GM19328 (cell line): ENCODE data around the gene SLC25A26.
A peak's percentile ranks its signal among the peaks of the same experiment; 100 is the strongest.

Experiments
- ATAC-seq: cut with Tn5 transposase; IDR thresholded peaks from one replicate; pipeline ENCODE4 v1.9.1; 2021; ENCODE audit warnings: mild to moderate bottlenecking, moderate library complexity; ENCODE audit not compliant: unreplicated experiment

SLC25A26 gene

DNA sequence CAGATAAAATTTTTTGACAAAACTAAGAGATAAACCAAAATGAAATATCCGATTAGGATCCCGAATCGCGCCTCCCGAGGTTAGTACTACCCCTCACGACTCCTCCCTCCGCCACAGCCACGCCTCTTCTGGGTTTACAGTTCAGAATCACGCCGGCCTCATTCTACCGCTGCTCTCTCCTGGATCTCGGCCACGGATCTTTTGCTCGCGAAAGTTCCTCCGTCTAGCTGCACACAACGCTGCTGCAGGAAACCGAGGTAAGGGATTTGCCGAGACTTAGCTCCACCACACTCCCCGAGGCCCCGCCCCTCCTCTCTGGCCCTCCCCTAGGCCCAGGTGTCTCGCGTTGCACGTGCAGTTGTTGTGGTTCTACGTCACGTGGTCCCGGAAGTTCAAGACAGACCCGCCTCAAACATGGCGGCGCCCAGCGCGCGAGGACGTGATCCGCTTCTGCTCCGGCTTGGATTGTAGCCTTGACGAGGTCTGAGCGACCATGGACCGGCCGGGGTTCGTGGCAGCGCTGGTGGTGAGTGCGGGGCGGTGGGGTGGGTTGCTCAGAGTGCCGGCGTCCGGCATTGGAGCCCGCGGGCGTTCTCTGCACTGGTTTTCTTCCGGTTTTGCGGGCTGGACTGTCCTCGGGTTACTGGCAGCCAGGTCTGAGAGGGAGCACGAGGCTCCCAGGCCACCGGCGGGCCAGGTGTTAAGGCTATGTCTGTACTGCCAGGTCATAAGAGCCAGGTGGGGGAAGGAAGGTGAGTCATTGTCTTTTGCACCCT, at the start of gene SLC25A26:
SLC25A26 (plus strand) TSS at position 400 of the 776 bp plus-strand sequence; CDS start at position 494, 94 bp downstream.
- ATAC-seq: peak; percentile 99

DNA sequence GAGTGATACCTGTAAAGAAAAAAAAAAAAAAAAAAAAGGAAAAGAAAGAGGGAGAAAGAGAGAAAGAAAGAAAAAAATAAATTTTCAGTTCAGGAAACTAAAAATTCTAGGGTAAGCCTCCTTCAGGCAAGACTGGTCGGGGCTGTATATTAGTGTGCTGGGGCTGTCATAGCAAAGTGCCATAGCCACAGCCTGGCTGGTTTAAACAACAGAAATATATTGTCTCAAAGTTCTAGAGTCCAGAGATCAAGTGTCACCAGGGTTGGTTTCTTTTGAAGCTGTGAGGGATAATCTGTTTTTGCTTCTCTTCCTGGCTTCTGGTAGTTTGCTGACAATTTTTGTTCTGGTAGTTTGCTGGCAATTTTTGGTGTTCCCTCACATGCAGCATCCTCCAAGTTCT, 48.4 kb upstream of the SLC25A26 start:
- no peak for ATAC-seq

DNA sequence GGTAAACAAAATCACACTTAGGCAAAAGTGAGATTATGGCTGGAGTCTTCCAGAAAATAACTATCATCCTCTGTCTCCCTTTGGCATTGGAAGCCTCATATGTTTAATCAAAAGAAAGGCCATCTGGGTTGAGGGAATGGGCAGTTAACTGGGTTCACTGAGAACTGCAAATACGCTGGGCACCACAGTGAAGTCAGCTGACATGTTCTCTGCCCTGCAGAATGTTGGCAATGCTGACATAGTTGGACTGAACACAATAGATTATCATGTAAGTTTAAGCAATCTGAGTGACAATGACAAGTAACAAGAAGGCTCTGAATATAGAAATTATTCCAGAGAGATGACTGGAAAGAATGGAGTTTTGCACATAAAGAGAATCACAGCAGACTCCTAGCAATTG, 43.8 kb upstream of the SLC25A26 start:
- ATAC-seq: no peak

GRCh38 chr3:66178206-66178605, 42.6 kb upstream of the SLC25A26 start:
- no peak for ATAC-seq

DNA sequence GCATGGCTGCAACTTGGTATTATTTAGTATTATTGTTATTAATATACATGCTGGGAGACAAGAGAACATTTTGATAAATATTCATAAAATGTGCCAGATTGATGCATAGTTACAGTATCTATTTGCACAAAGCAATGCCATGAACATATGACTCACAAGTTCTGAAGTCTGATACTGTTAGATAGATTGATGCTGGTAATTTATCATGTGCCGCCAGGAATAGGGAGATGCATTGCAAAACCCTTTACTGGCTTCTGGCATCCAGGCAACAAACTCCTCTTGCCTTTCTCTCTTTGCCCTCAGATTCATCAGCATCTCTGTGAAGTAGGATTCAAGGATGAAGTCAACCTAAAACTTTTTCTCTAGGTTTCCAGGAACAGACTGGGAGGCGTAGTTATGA, 41.0 kb upstream of the SLC25A26 start:
- no peak for ATAC-seq

- ATAC-seq: no peak
Measured at GRCh38 chr3:66181764-66182163, 39.0 kb upstream of the SLC25A26 start.

- no peak for ATAC-seq
Measured at GRCh38 chr3:66182246-66182645, 38.6 kb upstream of the SLC25A26 start.

- no peak for ATAC-seq
Measured at GRCh38 chr3:66186545-66186944, 34.3 kb upstream of the SLC25A26 start.

GRCh38 chr3:66195347-66195783, 25.4 kb upstream of the SLC25A26 start:
- no peak for ATAC-seq

- no peak for ATAC-seq
Measured at GRCh38 chr3:66196633-66197032, 24.2 kb upstream of the SLC25A26 start.

GRCh38 chr3:66198437-66199088, 22.2 kb upstream of the SLC25A26 start:
- ATAC-seq: no peak

- ATAC-seq: no peak
Measured at GRCh38 chr3:66199089-66199473, 21.7 kb upstream of the SLC25A26 start.

- ATAC-seq: no peak
Measured at GRCh38 chr3:66200147-66200546, 20.7 kb upstream of the SLC25A26 start.

DNA sequence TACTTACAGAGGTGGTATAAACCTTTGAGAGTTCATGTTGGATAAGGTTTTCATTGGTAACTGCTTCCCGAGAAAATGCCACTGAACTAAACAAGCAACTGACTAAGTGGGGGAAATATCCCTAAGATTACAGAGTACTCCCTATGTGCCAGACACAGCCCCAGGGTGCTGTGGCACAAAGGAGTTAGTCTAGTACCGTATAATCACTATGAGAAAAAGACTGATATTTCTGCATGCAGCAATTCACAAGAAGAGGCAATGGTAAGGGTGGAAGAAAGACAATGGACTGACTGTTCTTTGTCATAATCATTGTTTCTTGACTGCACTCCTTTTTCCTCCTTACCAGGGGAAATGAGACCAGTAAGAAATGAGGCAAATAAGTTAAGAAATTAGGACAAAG, 20.0 kb upstream of the SLC25A26 start:
- no peak for ATAC-seq

DNA sequence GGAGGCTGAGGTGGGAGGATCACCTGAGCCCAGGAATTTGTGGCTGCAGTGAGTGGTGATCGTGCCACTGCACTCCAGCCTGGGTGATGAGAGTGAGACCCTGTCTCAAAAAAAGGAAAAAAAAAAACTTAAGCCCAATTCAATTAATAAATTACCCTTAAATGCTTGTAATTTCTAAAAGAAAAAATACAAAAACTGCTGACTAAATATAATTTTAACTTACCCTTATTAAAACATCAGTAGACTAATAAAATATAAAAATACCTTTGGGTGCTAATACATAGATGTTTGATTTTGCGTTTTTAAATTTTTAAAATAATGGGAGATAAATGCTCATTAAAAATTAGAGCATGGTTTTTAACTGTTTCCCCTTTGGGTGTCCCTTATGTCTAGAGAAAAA, 17.5 kb upstream of the SLC25A26 start:
- ATAC-seq: no peak

DNA sequence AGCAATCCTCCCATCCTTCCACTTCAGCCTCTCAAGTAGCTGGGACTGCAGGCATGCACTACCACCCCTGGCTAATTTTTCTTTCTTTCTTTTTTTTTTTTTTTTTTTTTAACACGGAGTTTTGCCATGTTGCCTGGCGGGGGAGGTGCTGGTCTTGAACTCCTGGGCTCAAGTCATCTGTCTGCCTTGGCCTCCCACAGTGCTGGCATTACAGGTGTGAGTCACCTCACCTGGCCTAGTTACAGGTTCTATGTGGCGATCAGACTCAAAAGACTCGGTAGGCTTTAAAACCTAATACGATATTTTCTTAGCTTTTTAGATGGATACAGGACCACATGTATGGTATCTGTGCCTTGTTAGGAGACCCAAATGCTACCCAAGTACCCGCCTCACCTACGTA, 14.0 kb upstream of the SLC25A26 start:
- no peak for ATAC-seq

- no peak for ATAC-seq
Measured at GRCh38 chr3:66208189-66208588, 12.6 kb upstream of the SLC25A26 start.

DNA sequence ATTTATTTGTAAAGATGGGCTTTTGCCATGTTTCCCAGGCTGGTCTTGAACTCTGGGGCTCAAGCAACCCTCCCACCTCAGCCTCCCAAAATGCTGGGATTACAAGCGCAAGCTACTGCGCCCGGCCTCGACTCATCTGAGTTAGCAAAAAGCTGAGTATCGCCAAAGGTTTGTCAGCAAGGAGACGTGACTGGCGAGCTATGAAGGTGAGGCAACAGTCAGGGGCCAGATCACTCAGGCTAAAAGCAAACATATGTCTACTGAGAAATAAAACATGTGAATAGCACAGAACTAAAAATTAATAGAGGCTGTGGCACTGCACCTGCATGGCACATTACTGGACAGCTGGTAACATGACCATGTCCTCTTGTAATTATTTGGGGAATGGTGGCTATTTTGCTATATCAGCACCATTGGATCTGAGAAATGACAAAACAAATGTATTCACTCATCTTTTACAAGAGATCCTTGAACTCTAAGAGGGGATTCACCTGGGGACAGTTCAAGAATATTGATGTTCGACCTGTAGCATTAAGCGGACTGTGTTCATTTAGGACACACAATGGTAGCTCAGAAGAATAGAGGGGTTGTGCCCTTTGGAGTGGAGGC, 10.0 kb upstream of the SLC25A26 start:
- ATAC-seq: no peak

GRCh38 chr3:66211779-66212178, 9.0 kb upstream of the SLC25A26 start:
- ATAC-seq: peak; percentile 77

- no peak for ATAC-seq
Measured at GRCh38 chr3:66215106-66215505, 5.7 kb upstream of the SLC25A26 start.

GRCh38 chr3:66220066-66220465, 735 bp upstream of the SLC25A26 start:
- no peak for ATAC-seq

DNA sequence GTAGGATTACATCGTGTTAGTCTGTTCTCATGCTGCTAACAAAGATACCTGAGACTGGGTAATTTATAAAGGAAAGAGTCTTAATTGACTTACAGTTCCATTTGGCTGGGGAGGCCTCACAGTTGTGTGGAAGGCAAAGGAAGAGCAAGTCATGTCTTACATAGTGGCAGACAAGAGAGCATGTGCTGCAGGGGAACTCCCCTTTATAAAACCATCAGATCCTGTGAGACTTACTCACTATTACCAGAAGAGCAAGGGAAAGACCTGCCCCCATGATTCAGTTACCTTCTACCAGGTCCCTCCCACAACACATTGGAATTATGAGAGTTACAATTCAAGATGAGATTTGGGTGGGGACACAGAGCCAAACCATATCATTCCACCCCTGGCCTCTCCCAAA, 3.4 kb downstream of the SLC25A26 start:
- ATAC-seq: no peak
